H1 (cell line): ENCODE data around the gene DNAJC9.

Experiments
- CHD1 ChIP-seq: IDR thresholded peaks from 2 replicates; pipeline ENCODE4 v1.6.1; 2012; ENCODE audit warnings: low read depth, low read length, improper control_type of control experiment
- JUN ChIP-seq: IDR thresholded peaks from 2 replicates; pipeline ENCODE4 v1.6.1; 2011; ENCODE audit warnings: low read depth, mild to moderate bottlenecking, improper control_type of control experiment, low read length
- MAFK ChIP-seq: IDR thresholded peaks from 2 replicates; pipeline ENCODE4 v1.6.1; 2012; ENCODE audit warnings: low read depth, mild to moderate bottlenecking, improper control_type of control experiment, low read length
- NRF1 ChIP-seq: IDR thresholded peaks from 2 replicates; pipeline ENCODE4 v1.6.1; 2011; ENCODE audit warnings: mild to moderate bottlenecking, low read depth, low read length, improper control_type of control experiment
- POLR2A ChIP-seq, 2 experiments: IDR thresholded peaks; 1 replicate in 1 of 2; 2 replicates in 1 of 2; pipeline ENCODE4 v1.6.1; 2011; ENCODE audit warnings: low read depth in 2 of 2, low read length in 2 of 2, mild to moderate bottlenecking in 2 of 2; ENCODE audit errors: control extremely low read depth in 1 of 2
- SIX5 ChIP-seq: IDR thresholded peaks from 2 replicates; pipeline ENCODE4 v1.6.1; 2011; ENCODE audit warnings: mild to moderate bottlenecking, low read depth, low read length
- SRF ChIP-seq: IDR thresholded peaks from 2 replicates; pipeline ENCODE4 v1.6.1; 2011; ENCODE audit warnings: mild to moderate bottlenecking, low read depth, low read length, moderate library complexity
- TF ChIP-seq, protein P1 (sequence below), 3 experiments: IDR thresholded peaks; 1 replicate in 2 of 3; 2 replicates in 1 of 3; pipeline versions ENCODE4 v1.5.1 to v1.6.1; 2011; ENCODE audit warnings: low read length in 3 of 3, mild to moderate bottlenecking in 3 of 3, inconsistent platforms in 2 of 3, low read depth in 1 of 3, moderate library complexity in 1 of 3; ENCODE audit not compliant: insufficient read depth in 1 of 3; ENCODE audit errors: control extremely low read depth in 1 of 3

DNA sequence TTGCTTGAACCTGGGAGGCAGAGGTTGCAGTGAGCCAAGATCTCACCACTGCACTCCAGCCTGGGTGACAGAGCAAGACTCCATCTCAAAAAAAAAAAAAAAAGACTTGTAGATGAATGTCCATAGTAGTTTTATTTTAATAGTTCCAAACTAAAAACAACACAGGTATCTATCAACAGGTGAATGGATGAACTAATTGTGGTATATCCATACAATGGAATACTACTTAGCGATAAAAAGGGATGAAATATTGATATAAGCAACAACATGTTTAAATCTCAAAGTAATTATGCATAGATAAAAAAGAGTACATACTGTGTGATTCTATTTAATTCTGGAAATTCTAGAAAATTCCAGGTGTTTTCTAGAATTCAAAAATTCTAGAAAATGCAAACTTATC, 42.9 kb upstream of the DNAJC9 start:
- TF ChIP-seq CHD1: no peak
- TF ChIP-seq SIX5: no peak
- TF ChIP-seq, protein P1, sequence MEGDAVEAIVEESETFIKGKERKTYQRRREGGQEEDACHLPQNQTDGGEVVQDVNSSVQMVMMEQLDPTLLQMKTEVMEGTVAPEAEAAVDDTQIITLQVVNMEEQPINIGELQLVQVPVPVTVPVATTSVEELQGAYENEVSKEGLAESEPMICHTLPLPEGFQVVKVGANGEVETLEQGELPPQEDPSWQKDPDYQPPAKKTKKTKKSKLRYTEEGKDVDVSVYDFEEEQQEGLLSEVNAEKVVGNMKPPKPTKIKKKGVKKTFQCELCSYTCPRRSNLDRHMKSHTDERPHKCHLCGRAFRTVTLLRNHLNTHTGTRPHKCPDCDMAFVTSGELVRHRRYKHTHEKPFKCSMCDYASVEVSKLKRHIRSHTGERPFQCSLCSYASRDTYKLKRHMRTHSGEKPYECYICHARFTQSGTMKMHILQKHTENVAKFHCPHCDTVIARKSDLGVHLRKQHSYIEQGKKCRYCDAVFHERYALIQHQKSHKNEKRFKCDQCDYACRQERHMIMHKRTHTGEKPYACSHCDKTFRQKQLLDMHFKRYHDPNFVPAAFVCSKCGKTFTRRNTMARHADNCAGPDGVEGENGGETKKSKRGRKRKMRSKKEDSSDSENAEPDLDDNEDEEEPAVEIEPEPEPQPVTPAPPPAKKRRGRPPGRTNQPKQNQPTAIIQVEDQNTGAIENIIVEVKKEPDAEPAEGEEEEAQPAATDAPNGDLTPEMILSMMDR (IDR thresholded peaks at IDR 0.05; ENCODE audit: control extremely low read depth in 1 of 3, insufficient read depth in 1 of 3, low read depth in 1 of 3, low read length in 3 of 3): no peak
- TF ChIP-seq NRF1: no peak
- TF ChIP-seq MAFK: no peak
- no peak for TF ChIP-seq POLR2A (IDR thresholded peaks at IDR 0.05; ENCODE audit: control extremely low read depth in 1 of 2, low read depth in 2 of 2, low read length in 2 of 2)
- TF ChIP-seq SRF: no peak
- TF ChIP-seq JUN: no peak
